Measurements from ENCODE around the gene ATOSB. TPM values are rescaled to one million over a fixed set of nuclear protein-coding genes. Genes with fewer than 3 reads are reported as not detected.

Gene ATOSB
- total RNA-seq, 4 donors from 2014 or later, result 4.1 to 31.5 (median 22.6) TPM

DNA sequence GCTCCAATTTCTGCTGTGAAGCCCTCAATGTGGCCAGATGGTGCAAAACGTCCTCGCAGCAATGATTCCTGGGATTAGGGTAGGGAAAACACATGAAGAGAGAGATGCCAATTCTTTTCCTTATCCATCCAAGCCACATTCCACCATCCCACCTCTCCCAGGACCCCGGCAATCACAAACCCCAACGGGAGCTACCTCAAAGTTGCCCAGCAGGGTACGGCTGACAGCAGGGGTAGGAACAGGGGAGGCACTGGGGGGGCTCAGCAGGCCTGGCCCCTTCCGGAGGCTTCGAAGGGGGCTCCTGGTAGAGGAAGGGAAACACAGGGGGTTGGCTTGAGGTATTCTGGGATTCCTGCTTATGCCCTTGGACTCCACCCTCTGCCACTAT lies 9.3 kb downstream of the ATOSB start:
- Histone ChIP-seq H3K9me3 (no peaks in the 10 kb centered on the region), H3K4me3 (no peak overlapping the region), H3K27ac (no peak overlapping the region), H3K36me3 (peaks cover 0 to 43% (median 0%) of the 10 kb centered on the region in 3 donors), H3K27me3 (no peaks in the 10 kb centered on the region), H3K4me1 (peaks cover 0 to 23% (median 2%) of the 10 kb centered on the region in 4 donors)
- TF ChIP-seq CTCF (IDR thresholded peaks at IDR 0.05) (no peak), POLR2A (IDR thresholded peaks at IDR 0.05) (no peak)
- DNase-seq, result peak in 1 of 3 donors; percentile 21

- peak in 1 of 3 donors; percentile 47 for DNase-seq
- peaks cover 0 to 22% (median 2%) of the 10 kb centered on the region in 4 donors for H3K4me1 ChIP-seq
- H3K36me3 ChIP-seq, result peaks cover 0 to 49% (median 0%) of the 10 kb centered on the region in 3 donors
- no peaks in the 10 kb centered on the region for H3K9me3 ChIP-seq
- no peak overlapping the region for H3K4me3 ChIP-seq
- TF ChIP-seq CTCF (IDR thresholded peaks at IDR 0.05), result no peak
- TF ChIP-seq POLR2A (IDR thresholded peaks at IDR 0.05), result no peak
- no peaks in the 10 kb centered on the region for H3K27me3 ChIP-seq
- H3K27ac ChIP-seq, result no peak overlapping the region
Measured at GRCh38 chr9:35105571-35106342, 9.9 kb downstream of the ATOSB start.

- Histone ChIP-seq H3K9me3 (no peaks in the 10 kb centered on the region), H3K27me3 (no peaks in the 10 kb centered on the region), H3K27ac (no peak overlapping the region), H3K36me3 (peaks cover 0 to 55% (median 0%) of the 10 kb centered on the region in 3 donors), H3K4me3 (no peak overlapping the region), H3K4me1 (peaks cover 0 to 15% (median 2%) of the 10 kb centered on the region in 4 donors)
- no peak for TF ChIP-seq POLR2A (IDR thresholded peaks at IDR 0.05)
- no peak for TF ChIP-seq CTCF (IDR thresholded peaks at IDR 0.05)
- DNase-seq, result peak in 1 of 3 donors; percentile 40
Measured at GRCh38 chr9:35105126-35105525, 10.5 kb downstream of the ATOSB start.

DNA sequence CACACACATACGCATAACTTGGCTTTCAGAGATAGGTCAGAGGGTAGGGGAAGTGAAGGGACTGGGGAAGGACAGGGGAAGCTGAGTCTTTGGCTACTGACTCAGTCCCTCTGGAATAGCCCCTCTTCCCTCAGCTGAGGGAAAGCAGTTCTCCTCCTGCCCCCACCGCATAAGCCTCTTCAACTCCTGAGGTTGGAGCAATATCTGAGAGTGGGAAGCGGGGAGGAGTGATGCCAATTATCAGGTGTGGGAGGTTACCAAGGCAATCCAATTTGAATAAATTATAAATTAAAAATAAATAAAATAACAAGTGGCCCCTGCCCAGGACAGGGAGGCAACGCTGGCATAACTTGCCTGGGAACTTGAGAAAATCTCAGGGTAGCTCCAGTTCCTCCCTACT lies 11.1 kb downstream of the ATOSB start:
- Histone ChIP-seq H3K36me3 (peaks cover 0 to 61% (median 0%) of the 10 kb centered on the region in 3 donors), H3K27ac (no peak overlapping the region), H3K9me3 (no peaks in the 10 kb centered on the region), H3K27me3 (no peaks in the 10 kb centered on the region), H3K4me3 (no peak overlapping the region), H3K4me1 (peaks cover 0 to 13% (median 2%) of the 10 kb centered on the region in 4 donors)
- DNase-seq, result peak in 1 of 3 donors; percentile 13
- no peak for TF ChIP-seq POLR2A (IDR thresholded peaks at IDR 0.05)
- no peak for TF ChIP-seq CTCF (IDR thresholded peaks at IDR 0.05)

DNA sequence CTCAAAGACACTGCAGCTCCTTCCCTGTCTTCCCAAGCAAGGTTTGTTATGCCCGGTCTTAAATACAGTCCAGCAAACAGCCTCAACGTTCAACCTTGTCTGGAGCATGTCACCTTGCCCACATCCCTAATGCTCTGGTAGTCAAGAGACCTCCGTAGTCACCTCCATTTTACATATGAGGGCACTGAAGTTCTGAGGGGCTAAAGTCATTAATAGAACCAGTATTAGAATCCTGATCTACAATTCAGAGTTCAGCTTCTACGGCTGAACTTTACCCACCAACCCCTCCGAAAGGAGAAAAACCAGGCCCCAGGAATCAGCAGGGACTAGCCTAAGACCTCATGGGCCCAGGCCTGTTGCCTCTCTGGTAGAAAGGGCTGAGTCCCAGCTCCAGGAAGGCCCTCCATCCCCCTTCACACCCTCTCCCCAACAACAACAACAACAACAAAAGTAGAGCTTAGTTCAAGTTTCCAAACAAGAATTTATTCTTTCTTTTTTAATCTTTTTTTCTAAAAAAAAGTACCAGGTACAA lies 11.9 kb downstream of the ATOSB start:
- H3K27me3 ChIP-seq, result no peaks in the 10 kb centered on the region
- H3K4me3 ChIP-seq, result peak overlapping the region; percentile 47 to 79 (median 70)
- peaks cover 0 to 63% (median 0%) of the 10 kb centered on the region in 3 donors for H3K36me3 ChIP-seq
- peaks cover 0 to 13% (median 2%) of the 10 kb centered on the region in 4 donors for H3K4me1 ChIP-seq
- no peak for TF ChIP-seq CTCF (IDR thresholded peaks at IDR 0.05)
- TF ChIP-seq POLR2A (IDR thresholded peaks at IDR 0.05), result no peak
- peak overlapping the region; percentile 70 to 82 (median 80) for H3K27ac ChIP-seq
- no peaks in the 10 kb centered on the region for H3K9me3 ChIP-seq
- no peak for DNase-seq
